Adrenal gland (tissue), 5 donors: ENCODE results near the gene ANKS3.

Source experiments
- CTCF ChIP-seq, 6 experiments: fragments of 450-650 bp in 4 of 6; fragments of 200-600 bp in 2 of 6; sonication (generic) in 1 of 6; IDR thresholded peaks; 1 replicate in 5 of 6; 2 replicates in 1 of 6; pipeline versions ENCODE4 v1.5.1 to v1.8.0; 2016 to 2021; ENCODE audit warnings: antibody characterized with exemption in 6 of 6, mild to moderate bottlenecking in 2 of 6, moderate library complexity in 1 of 6
- POLR2A ChIP-seq, 2 donors: fragments of 450-650 bp; IDR thresholded peaks; one replicate each; pipeline ENCODE4 v1.6.1; 2017; ENCODE audit warnings: antibody characterized with exemption in 2 of 2, mild to moderate bottlenecking in 2 of 2, moderate library complexity in 1 of 2
- donor health status: DM: no; HTN: no; CAD: no.

GRCh38 chr16:4766875-4767628 is 33.0 kb upstream of the ANKS3 start, which contains the start of gene ZNF500:
- TF ChIP-seq POLR2A (IDR thresholded peaks at IDR 0.05) (peak; percentile 47 to 77), CTCF (IDR thresholded peaks at IDR 0.05) (no peak)
